HG02623 (cell line): Measurements from ENCODE around the gene ZBED1.
"Not testable (repeated sequence)": the region's sequence is repeated elsewhere in the genome, so short reads cannot be mapped to it uniquely, and the experiment has no call there.

Source experiments
- ATAC-seq: cut with Tn5 transposase; IDR thresholded peaks from one replicate; pipeline ENCODE4 v1.9.1; 2021; ENCODE audit warnings: moderate library complexity; ENCODE audit not compliant: unreplicated experiment

ZBED1 gene

DNA sequence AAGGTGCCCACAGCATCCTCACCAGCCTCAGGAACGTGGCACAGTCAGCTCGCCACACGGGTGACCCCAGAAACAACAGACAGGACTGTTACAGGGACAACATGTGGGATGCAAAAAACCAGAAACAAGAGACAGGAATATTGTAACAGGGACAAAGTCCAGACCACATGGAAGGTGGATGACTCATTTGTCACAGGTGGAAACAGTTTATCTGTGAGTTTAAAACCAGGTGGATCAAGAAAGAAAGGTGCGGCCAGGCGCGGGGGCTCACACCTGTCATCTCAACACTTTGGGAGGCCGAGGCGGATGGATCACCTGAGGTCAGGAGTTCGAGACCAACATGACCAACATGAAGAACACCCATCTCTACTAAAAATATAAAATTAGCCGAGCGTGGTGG is 23.5 kb downstream of the ZBED1 start:
- not testable (repeated sequence) for ATAC-seq

DNA sequence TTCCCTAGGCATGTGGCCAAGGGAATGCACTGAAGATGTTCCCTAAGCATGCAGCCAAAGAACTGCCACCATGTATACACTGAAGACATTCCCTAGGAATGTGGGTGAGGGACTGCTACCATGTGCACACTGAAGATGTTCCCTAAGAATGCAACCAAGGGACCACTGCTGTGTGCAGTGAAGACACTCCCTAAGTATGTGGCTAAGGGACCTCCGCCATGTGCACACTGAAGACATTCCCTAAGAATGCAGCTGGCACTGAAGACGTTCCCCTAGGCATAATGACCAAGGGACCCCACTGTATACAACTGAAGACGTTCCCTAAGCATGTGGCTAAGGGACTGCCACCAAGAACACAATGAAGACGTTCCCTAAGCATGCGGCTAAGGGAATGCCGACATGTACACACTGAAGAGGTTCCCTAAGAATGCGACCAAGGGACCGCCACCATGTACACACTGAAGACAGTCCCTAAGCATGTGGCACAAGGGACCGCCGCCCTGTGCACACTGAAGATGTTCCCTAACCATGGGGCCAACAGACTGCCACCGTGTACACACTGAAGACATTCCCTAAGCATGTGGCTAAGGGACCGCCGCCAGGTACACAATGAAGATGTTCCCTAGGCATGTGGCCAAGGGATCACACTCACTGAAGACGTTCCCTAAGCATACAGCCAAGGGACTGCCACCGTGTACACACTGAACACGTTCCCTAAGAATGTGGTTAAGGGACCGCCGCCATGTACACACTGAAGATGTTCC is 25.6 kb downstream of the ZBED1 start:
- no peak for ATAC-seq

GRCh38 chrX:2474280-2474962 is 26.4 kb downstream of the ZBED1 start:
- no peak for ATAC-seq

DNA sequence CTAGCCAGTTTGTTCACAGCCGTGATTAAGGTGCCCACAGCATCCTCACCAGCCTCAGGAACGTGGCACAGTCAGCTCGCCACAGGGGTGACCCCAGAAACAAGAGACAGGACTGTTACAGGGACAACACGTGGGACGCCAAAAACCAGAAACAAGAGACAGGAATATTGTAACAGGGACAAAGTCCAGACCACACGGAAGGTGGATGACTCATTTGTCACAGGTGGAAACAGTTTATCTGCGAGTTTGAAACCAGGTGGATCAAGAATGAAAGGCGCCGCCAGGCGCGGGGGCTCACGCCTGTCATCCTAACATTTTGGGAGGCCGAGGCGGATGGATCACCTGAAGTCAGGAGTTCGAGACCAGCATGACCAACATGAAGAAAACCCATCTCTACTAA is 27.7 kb downstream of the ZBED1 start:
- not testable (repeated sequence) for ATAC-seq

- no peak for ATAC-seq
Observed at GRCh38 chrX:2471641-2472040, 29.1 kb downstream of the ZBED1 start.

GRCh38 chrX:2471126-2471525 is 29.6 kb downstream of the ZBED1 start:
- not testable (repeated sequence) for ATAC-seq

- not testable (repeated sequence) for ATAC-seq
Observed at GRCh38 chrX:2469852-2470251, 30.9 kb downstream of the ZBED1 start.

DNA sequence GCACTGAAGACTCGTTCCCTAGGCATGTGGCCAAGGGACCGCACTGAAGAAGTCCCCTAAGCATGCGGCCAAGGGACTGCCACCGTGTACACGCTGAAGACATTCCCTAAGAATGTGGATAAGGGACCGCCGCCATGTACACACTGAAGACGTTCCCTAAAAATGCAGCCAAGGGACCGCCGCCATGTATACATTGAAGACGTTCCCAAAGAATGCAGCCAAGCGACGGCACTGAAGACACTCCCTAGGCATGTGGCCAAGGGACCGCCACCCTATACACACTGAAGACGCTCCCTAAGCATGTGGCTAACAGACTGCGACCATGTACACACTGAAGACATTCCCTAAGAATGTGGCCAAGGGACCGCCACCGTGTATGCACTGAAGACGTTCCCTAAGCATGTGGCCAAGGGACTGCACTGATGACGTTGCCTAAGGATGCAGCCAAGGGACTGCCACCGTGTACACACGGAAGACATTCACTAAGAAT is 31.5 kb downstream of the ZBED1 start:
- ATAC-seq = no peak

DNA sequence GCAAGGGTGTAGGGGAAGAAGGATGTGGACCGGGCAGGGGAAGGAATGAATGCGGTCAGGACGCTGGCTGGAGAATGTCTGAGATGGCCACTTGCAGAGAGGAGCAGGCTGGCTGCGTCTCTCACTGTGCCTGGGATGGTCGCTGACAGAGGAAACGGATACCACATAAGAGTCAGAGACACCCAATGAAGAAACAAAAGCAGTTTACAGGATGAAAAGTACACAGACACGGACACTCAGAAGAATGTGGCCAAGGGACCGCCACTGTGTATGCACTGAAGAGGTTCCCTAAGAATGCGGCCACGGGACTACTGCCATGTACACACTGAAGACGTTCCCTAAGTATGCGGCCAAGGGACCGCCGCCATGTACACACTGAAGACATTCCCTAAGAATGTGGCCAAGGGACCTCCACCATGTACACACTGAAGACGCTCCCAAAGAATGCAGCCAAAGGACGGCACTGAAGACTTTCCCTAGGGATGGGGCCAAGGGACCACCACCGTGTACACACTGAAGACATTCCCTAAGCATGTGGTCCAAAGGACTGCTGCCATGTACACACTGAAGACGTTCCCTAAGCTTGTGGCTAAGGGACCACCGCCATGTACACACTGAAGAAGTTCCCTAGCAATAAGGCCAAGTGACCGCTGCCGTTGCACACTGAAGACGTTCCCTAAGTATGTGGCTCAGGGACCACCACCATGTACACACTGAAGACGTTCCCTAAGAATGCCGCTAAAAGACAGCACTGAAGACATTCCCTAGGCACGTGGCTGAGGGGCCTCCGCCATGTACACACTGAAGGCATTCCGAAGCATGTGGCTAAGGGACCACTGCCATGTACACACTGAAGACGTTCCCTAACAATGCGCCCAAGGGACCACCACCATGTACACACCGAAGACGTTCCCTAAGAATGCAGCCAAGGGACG is 32.2 kb downstream of the ZBED1 start:
- ATAC-seq = no peak

DNA sequence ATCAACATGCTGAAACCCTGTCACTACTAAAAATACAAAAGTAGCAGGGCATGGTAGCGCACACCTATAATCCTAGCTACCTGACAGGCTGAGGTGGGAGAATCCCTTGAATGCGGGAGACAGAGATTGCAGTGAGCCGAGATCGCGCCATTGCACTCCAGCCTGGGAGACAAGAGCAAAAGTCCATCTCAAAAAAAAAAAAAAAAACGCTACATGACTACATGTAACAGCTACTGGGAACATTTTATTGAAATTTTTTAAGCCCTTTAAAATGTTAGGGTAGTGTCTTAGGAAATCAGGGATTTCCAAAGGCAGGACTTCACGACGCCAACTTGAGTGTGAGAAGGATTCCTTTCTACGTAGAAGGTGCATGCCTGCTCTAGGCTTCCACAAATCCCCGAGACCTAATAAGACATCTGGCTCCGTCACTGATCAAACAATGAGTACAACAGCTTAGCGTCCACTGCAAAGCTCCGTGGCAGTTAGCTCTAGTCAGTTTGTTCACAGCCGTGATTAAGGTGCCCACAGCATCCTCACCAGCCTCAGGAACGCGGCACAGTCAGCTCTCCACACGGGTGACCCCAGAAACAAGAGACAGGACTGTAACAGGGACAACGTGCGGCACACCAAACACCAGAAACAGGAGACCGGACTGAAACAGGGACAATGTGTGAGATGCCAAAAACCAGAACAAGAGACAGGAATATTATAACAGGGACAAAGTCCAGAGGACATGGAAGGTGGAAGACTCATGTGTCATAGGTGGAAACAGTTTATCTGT is 33.7 kb downstream of the ZBED1 start:
- no peak for ATAC-seq

DNA sequence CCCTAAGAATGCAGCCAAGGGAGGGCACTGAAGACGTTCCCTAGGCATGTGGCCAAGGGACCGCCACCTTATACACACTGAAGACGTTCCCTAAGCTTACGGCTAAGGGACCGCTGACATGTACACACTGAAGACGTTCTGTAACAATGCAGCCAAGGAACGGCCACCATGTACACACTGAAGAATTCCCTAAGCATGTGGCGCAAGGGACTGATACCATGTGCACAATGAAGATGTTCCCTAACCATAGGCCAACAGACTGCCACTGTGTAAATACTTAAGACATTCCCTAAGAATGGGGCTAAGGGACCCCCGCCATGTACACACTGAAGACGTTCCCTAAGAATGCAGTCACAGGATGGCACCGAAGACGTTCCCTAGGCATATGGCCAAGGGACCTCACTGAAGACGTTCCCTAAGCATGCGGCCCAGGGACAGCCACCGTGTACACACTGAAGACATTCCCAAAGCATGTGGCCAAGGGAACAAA is 36.1 kb downstream of the ZBED1 start:
- ATAC-seq = no peak

GRCh38 chrX:2463973-2464676 is 36.7 kb downstream of the ZBED1 start:
- ATAC-seq = no peak

DNA sequence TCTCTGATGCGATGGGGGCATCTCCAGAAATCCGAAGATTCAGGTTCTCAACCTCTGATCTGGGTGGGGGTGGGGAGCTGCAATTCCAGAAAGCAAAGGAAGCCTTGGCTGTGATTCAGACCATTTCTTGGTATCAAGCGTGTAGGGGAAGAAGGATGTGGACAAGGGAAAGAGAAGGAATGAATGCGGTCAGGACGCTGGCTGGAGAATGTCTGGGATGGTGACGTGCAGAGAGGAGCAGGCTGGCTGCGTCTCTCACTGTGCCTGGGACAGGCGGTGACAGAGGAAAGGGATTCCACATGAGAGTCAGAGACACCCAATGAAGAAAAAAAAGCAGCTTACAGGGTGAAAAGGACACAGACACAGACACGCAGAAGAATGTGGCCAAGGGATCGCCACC is 37.3 kb downstream of the ZBED1 start:
- not testable (repeated sequence) for ATAC-seq

DNA sequence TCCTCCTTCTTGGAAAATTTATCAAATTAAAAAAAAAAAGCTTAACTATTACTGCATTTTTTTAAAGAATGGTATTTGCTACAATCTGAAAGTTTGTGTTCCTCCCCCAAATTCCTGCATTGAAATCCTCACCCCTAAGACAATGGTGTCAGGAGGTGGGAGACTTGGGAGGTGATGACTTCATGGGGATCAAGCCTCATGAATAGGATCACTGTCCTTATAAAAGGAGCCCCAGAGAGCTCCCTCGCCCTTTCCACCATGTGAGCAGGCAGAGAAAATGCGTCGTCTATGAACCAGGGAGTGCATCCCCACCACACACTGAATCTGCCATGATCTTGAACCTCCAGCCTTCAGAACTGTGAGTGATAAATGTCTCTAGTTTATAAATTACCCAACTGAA is 38.0 kb downstream of the ZBED1 start:
- no peak for ATAC-seq

DNA sequence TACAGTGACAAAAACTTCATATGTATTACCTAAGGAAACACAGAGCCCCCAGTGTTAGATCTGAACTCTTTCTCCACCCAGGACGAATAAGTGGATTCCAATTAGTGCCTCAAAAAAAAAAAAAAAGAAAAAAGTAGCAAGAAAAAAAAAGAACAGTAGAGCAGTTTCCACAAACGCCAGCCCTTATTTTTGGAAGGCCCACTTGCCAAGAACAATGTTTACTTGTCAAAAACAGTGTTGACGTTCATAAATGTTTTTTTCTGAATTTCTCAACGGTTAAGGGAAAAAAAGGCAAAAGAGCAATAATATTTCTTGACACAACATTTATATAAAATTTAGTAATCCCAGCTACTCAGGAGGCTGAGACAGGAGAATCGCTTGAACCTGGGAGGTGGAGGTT is 38.7 kb downstream of the ZBED1 start:
- no peak for ATAC-seq

DNA sequence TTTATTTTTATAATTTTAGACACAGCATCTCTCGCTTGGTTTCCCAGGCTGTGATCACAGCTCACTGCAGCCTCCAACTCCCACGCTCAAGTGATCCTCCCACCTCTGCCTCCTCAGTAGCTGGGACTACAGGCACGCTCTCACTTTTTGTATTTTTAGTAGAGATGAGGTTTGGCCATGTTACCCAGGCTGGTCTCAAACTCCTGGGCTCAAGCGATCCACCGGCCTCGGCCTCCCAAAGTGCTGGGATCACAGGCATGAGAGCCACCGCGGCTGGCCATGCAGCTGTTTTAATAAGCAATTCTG is 39.1 kb downstream of the ZBED1 start:
- ATAC-seq = no peak

DNA sequence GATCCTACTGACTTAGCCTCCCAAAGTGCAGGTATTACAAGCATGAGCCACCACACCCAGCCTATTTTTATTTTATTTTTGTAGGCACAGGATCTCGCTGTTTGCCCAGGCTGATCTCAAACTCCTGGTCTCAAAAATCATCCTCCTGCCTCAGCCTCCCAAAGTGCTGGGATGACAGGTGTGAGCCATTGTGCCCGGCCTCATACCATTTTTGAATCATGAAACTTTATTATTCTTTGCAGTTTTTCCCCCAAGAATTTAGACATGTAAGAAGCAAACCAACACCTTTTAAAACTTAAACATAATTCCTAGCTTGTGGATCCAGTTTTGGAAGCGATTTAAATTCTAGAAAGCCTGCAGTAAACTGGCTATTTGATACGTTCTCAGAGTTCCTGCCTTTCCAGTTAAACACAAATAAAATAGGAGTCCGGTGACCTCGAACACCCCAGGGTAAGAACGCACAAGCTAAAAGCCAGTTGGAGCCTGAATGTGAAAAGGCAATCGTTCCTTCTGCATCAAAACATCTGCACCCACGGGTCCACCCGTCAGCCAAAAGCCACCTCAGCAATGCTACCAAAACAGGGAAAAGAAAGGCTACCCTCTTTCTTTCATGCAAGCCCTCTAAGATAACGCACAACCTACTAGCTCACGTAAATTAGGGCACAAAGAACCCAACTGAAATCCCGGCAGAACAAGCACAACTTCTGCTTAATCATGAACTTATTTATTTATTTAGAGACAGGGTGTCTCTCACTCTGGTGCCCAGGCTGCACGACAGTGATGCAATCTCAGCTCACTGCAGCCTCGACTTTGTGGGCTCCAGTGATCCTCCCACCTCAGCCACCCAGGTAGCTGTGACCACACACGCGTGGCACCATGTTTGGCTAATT is 39.7 kb downstream of the ZBED1 start:
- ATAC-seq = not testable (repeated sequence)

- ATAC-seq = not testable (repeated sequence)
Observed at GRCh38 chrX:2460048-2460447, 40.7 kb downstream of the ZBED1 start.

- no peak for ATAC-seq
Observed at GRCh38 chrX:2458309-2458708, 42.5 kb downstream of the ZBED1 start.
